Ovary (tissue), 9 donors: Measurements from ENCODE around the gene GRIN1. TPM values are rescaled to one million over a fixed set of nuclear protein-coding genes. Genes with fewer than 3 reads are reported as not detected.

Source experiments
- DNase-seq, 5 donors: peaks; one replicate each; pipeline ENCODE4 v3.0.0-alpha.2; 2019 to 2020
- H3K27ac ChIP-seq, 2 donors: fragments of 200-600 bp; one replicate each; pipeline versions ENCODE4 v1.5.1 to v1.8.0; 2019 to 2022
- H3K27me3 ChIP-seq: fragments of 200-600 bp; one replicate; pipeline ENCODE4 v1.8.0; 2022
- H3K36me3 ChIP-seq: fragments of 200-600 bp; sonication (generic); one replicate; pipeline ENCODE4 v1.5.1; 2019
- H3K4me1 ChIP-seq: one replicate; pipeline ENCODE4 v1.8.1; 2013; ENCODE audit warnings: mild to moderate bottlenecking, moderate library complexity; ENCODE audit not compliant: insufficient read depth
- H3K4me3 ChIP-seq: fragments of 200-600 bp; sonication (generic); one replicate; pipeline ENCODE4 v1.5.1; 2017
- H3K9me3 ChIP-seq, 2 donors: fragments of 200-600 bp in 1 of 2; sonication (generic) in 1 of 2; one replicate each; pipeline versions ENCODE4 v1.5.1 to v1.8.1; 2013 to 2019; ENCODE audit warnings: mild to moderate bottlenecking in 1 of 2, moderate library complexity in 1 of 2
- CTCF ChIP-seq, 3 donors: fragments of 450-650 bp in 2 of 3; fragments of 200-600 bp in 1 of 3; IDR thresholded peaks; one replicate each; pipeline versions ENCODE4 v1.5.1 to v1.8.0; 2016 to 2022; ENCODE audit warnings: antibody characterized with exemption in 3 of 3, mild to moderate bottlenecking in 1 of 3
- EP300 ChIP-seq: sonication (generic); formaldehyde crosslinking; IDR thresholded peaks from one replicate; pipeline ENCODE4 v1.6.1; 2017; ENCODE audit warnings: antibody characterized with exemption
- POLR2A ChIP-seq: fragments of 450-650 bp; IDR thresholded peaks from one replicate; pipeline ENCODE4 v1.6.1; 2017; ENCODE audit warnings: antibody characterized with exemption, mild to moderate bottlenecking, moderate library complexity
- WGBS, 3 donors: extraction: QIAGEN DNeasy Blood & Tissue Kit in 1 of 3; methylation state at CpG; one replicate each; pipeline versions ENCODE4 v1.1.5 to v1.1.7; 2013 to 2017; 5-methylcytosine and 5-hydroxymethylcytosine counted together
- intact Hi-C, 4 donors: fragments of 100-400 bp; cut with DNase I; formaldehyde crosslinking; loops; one replicate each; pipeline versions ENCODE4 v1.11.0 to v1.15.1; 2022 to 2023
- polyA plus RNA-seq, 2 donors: library from polyadenylated mRNA; stranded (reverse); fragments of 200-250 nt in 1 of 2; fragments of 350-450 nt in 1 of 2; fragmentation: Illumina TruSeq in 1 of 2; extraction: RNeasy Lipid Tissue Mini Kit (QIAGEN cat#74804) in 1 of 2; gene quantifications; one replicate each; pipeline ENCODE4 v1.2.3, GENCODE V29; 2013 to 2014
- total RNA-seq, 7 donors: library from RNA; depleted of rRNA in 2 of 7; stranded (reverse); fragments of >200 nt in 2 of 7; fragmentation: NEBNext Ultra II Directional in 3 of 7; extraction: Animal tissue kit (Norgen Biotek cat#: 25700) in 3 of 7; gene quantifications; one replicate each; pipeline versions ENCODE4 v1.1.0 to v1.2.4, GENCODE V29; 2016 to 2023
- donor health status: DM: no; HTN: no; CAD: no; lungs with moderate emphysema.
- donor health status: DM: no; HTN: no; CAD: no.
- donor health status: Bipolar disorder and iron deficiency.
- donor health status: DM: yes; HTN: yes; CAD: no.
- donor health status: DM: no; HTN: no; CAD: no.
- donor health status: DM: yes; HTN: yes; CAD: no.

Gene GRIN1
- total and polyA plus RNA-seq, 9 donors = 0.15 TPM; not detected in 8

GRCh38 chr9:137096785-137097546 lies 42.0 kb upstream of the GRIN1 start:
- 88 to 89% (median 89%) methylated on average over 31 of the region's 31 CpGs for WGBS, 3 donors
- no peak for DNase-seq

GRCh38 chr9:137097761-137098462 lies 41.0 kb upstream of the GRIN1 start:
- H3K4me1 ChIP-seq = no peaks in the 10 kb centered on the region
- H3K4me3 ChIP-seq = no peak overlapping the region
- TF ChIP-seq POLR2A = no peak
- TF ChIP-seq CTCF (IDR thresholded peaks at IDR 0.05) = no peak
- TF ChIP-seq EP300 = no peak
- no peaks in the 10 kb centered on the region for H3K27me3 ChIP-seq
- DNase-seq = no peak
- intact Hi-C loops = no loop called here
- no peaks in the 10 kb centered on the region for H3K36me3 ChIP-seq
- no peak overlapping the region for H3K27ac ChIP-seq
- 81 to 89% (median 81%) methylated on average over 17 to 20 of the region's 20 CpGs for WGBS, 3 donors
- H3K9me3 ChIP-seq = no peaks in the 10 kb centered on the region

More at GRCh38 chr9:137096785-137097546, 42.0 kb upstream of the GRIN1 start:
- H3K4me3 ChIP-seq = no peak overlapping the region
- H3K27ac ChIP-seq = no peak overlapping the region
- no peaks in the 10 kb centered on the region for H3K27me3 ChIP-seq
- no peaks in the 10 kb centered on the region for H3K36me3 ChIP-seq
- H3K9me3 ChIP-seq = no peaks in the 10 kb centered on the region
- H3K4me1 ChIP-seq = no peaks in the 10 kb centered on the region
- no peak for TF ChIP-seq EP300
- no peak for TF ChIP-seq POLR2A
- TF ChIP-seq CTCF (IDR thresholded peaks at IDR 0.05) = no peak
- intact Hi-C loops = no loop called here

- Histone ChIP-seq H3K4me1 (no peaks in the 10 kb centered on the region), H3K9me3 (no peaks in the 10 kb centered on the region), H3K36me3 (no peaks in the 10 kb centered on the region), H3K27ac (no peak overlapping the region), H3K27me3 (no peaks in the 10 kb centered on the region), H3K4me3 (no peak overlapping the region)
- TF ChIP-seq CTCF (IDR thresholded peaks at IDR 0.05) = no peak
- TF ChIP-seq POLR2A = no peak
- TF ChIP-seq EP300 = no peak
- WGBS, 3 donors = 86 to 92% (median 91%) methylated on average over 14 of the region's 14 CpGs
- DNase-seq = no peak
- intact Hi-C loops = no loop called here
Observed at GRCh38 chr9:137099231-137099630, 39.7 kb upstream of the GRIN1 start.

DNA sequence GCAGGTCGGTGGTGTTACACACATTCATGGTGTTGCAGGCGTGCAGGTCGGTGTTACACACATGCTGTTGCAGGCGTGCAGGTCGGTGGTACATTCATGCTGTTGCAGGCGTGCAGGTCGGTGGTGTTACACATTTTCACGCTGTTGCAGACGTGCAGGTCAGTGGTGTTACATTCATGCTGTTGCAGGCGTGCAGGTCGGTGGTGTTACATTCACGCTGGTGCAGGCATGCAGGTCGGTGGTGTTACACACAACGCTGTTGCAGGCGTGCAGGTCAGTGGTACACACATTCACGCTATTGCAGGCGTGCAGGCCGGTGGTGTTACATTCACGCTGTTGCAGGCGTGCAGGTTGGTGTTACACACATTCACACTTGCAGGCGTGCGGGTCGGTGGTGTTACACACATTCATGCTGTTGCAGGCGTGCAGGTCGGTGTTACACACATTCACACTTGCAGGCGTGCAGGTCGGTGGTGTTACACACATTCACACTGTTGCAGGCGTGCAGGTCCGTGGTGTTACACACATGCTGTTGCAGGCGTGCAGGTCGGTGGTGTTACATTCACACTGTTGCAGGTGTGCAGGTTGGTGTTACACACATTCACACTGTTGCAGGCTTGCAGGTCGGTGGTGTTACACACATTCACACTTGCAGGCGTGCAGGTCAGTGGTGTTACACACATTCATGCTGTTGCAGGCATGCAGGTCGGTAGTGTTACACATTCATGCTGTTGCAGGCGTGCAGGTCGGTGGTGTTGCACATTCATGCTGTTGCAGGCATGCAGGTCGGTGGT lies 35.6 kb upstream of the GRIN1 start:
- Histone ChIP-seq H3K9me3 (no peaks in the 10 kb centered on the region), H3K4me1 (no peaks in the 10 kb centered on the region), H3K36me3 (no peaks in the 10 kb centered on the region), H3K27ac (no peak overlapping the region), H3K4me3 (no peak overlapping the region), H3K27me3 (no peaks in the 10 kb centered on the region)
- intact Hi-C loops = no loop called here
- TF ChIP-seq EP300 (no peak), POLR2A (no peak), CTCF (IDR thresholded peaks at IDR 0.05) (no peak)
- WGBS, 3 donors = 91 to 94% (median 94%) methylated on average over 37 of the region's 37 CpGs
- no peak for DNase-seq
